Neural crest cell (in vitro differentiated cells): ENCODE results near the gene FBXL7. TPM values are rescaled to one million over a fixed set of nuclear protein-coding genes. Genes with fewer than 3 reads are reported as not detected.
A peak's percentile ranks its signal among the peaks of the same experiment; 100 is the strongest.

Source experiments
- DNase-seq: peaks from one replicate; pipeline ENCODE4 v3.0.0; 2021; ENCODE audit warnings: low read depth, mixed read lengths, low spot score
- H3K27ac Mint-ChIP-seq: one replicate; pipeline ENCODE4 v1.8.0; 2021; ENCODE audit warnings: mild to moderate bottlenecking, mixed read lengths; ENCODE audit not compliant: unreplicated experiment
- H3K27me3 Mint-ChIP-seq: 2 replicates; pipeline ENCODE4 v1.8.0; 2021; ENCODE audit warnings: low read depth, mild to moderate bottlenecking, mixed read lengths
- H3K36me3 Mint-ChIP-seq: 2 replicates; pipeline ENCODE4 v1.8.0; 2021; ENCODE audit warnings: low read depth, mild to moderate bottlenecking, mixed read lengths
- H3K4me1 Mint-ChIP-seq: 2 replicates; pipeline ENCODE4 v1.8.0; 2021; ENCODE audit warnings: mixed read lengths
- H3K4me3 Mint-ChIP-seq: one replicate; pipeline ENCODE4 v1.8.0; 2021; ENCODE audit warnings: mild to moderate bottlenecking, mixed read lengths
- H3K9me3 Mint-ChIP-seq: 2 replicates; pipeline ENCODE4 v1.8.0; 2021; ENCODE audit warnings: mixed read lengths
- total RNA-seq: library from RNA; stranded (reverse); gene quantifications from 2 replicates; pipeline ENCODE4 v1.2.1, GENCODE V29; 2021
- TF ChIP-seq, protein P1 (sequence below): fragments of 200-600 bp; sonication (generic); conservative IDR thresholded peaks from 2 replicates; pipeline ENCODE4 v1.5.0; 2021; ENCODE audit warnings: antibody characterized with exemption, mild to moderate bottlenecking

The FBXL7 gene
- total RNA-seq, 1 donor from 2014 or later, result 20.8 TPM

DNA sequence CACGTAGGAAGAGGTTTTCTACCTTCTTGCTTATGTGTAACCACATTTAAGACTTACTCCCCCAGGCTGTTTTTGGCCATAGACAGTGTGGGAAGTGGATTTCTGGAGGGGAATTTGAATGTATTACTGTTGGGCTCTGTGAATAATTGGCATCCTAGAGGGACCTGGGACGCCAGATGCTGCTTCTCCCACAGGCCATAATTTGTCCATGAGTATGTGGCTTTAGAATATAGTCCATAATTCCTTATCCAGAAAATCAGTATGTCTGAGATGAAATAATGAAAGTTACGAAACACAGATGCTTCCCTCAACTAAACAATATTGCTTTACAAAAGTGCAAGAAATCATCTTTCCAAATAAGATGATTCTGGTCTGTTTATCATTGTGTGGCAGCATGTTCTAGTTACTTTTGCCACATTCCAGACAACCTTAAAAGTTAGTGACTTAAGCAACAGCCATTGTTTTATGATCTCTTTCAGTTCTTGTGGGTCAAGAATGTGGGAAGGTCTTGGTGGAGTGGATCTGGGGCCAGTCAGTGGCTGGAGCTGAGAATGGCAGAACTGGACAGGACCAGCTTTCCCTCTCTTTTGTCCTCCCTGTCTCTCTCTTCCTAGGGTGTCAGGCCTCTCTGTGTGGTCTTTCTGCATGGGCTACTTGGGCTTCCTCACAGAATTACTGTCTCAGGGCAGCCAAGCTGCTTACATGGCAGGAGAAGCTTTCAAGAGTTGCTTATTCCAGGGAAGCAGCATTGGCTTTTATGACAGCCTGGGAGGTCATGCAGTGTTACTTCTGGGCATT is 79.4 kb downstream of the FBXL7 start:
- TF ChIP-seq, protein P1, sequence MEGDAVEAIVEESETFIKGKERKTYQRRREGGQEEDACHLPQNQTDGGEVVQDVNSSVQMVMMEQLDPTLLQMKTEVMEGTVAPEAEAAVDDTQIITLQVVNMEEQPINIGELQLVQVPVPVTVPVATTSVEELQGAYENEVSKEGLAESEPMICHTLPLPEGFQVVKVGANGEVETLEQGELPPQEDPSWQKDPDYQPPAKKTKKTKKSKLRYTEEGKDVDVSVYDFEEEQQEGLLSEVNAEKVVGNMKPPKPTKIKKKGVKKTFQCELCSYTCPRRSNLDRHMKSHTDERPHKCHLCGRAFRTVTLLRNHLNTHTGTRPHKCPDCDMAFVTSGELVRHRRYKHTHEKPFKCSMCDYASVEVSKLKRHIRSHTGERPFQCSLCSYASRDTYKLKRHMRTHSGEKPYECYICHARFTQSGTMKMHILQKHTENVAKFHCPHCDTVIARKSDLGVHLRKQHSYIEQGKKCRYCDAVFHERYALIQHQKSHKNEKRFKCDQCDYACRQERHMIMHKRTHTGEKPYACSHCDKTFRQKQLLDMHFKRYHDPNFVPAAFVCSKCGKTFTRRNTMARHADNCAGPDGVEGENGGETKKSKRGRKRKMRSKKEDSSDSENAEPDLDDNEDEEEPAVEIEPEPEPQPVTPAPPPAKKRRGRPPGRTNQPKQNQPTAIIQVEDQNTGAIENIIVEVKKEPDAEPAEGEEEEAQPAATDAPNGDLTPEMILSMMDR, result no peak
- Mint-ChIP-seq H3K27ac (peak overlapping the region; percentile 67), H3K9me3 (peaks cover 3% of the 10 kb centered on the region), H3K4me3 (no peak overlapping the region), H3K27me3 (no peaks in the 10 kb centered on the region), H3K4me1 (peaks cover 39% of the 10 kb centered on the region), H3K36me3 (peaks cover 25% of the 10 kb centered on the region)
- DNase-seq, result no peak

DNA sequence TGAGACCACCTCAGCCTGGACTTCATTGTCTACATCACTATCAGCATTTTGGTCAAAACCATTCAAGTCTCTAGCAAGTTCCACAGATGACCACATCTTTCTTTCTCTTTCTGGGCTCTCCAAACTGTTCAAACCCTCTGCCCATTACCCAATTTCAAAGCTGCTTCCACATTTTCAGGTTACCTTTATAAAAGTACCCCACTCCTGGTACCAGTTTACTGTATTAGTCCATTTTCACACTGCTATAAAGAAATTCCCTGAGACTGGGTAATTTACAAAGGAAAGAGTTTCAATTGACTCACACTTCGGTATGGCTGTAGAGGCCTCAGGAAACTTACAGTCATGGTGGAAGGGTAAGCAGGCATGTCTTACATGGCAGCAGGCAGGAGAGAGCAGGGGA is 84.5 kb downstream of the FBXL7 start:
- Mint-ChIP-seq H3K27me3 (no peaks in the 10 kb centered on the region), H3K4me1 (peaks cover 11% of the 10 kb centered on the region), H3K36me3 (peaks cover 27% of the 10 kb centered on the region), H3K27ac (no peak overlapping the region), H3K4me3 (no peak overlapping the region), H3K9me3 (peaks cover 10% of the 10 kb centered on the region)
- TF ChIP-seq, protein P1, result no peak
- DNase-seq, result no peak

DNA sequence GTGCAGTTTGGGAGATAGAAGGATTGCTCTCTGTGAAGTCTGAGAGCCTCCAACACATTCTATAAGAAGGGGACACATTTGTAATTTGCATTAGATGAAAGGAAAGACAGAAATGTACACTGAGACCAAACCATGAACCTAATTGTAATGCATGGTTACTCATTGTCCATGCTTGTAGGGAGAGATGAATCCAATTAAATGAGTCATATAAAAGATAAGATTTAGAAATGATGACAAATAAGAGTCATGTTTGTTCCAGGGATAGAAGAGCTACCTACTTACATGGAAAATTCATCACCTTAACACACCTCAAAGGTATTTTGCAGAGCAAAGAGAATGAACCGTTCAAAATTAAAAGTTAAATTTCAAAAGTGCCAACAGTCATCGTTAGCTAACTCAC is 85.1 kb downstream of the FBXL7 start:
- no peak for DNase-seq
- Mint-ChIP-seq H3K9me3 (peaks cover 10% of the 10 kb centered on the region), H3K27ac (no peak overlapping the region), H3K4me3 (no peak overlapping the region), H3K27me3 (no peaks in the 10 kb centered on the region), H3K36me3 (peaks cover 24% of the 10 kb centered on the region), H3K4me1 (peaks cover 7% of the 10 kb centered on the region)
- TF ChIP-seq, protein P1, result no peak

DNA sequence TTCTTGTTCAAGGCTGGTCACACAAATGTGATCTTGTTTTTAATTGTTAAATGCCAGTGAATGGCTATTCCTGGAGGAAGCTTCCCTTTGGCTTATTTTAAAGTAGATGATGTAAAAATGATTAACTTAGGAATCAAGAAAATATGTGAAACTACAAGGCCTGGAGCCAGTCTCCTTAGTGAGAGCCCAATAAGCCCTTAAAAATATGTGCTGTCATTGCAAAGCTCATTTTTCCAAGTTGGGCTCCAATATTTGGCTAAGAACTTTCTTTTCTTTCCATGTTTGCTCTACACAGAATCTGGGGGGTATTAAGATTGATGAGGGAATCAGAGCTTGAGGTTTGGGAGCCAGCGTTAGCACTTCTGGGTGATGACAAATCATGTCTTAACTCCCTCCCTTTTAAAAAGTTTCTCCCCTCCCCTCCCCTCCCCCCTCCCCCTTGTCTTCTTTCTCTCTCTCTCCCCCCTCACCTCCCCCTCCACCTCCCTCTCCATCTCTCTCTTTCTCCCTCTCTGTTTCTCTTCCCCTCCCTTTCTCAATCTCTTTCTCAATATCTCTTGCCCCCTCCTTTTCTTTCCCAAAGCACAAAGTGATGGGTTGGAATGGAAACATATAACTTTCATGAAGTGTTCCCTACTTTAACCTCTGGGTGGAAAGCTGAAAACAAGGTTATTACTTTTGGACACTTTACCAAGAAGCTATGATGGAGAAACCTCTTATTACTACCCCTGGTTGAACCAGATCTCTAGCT is 86.0 kb downstream of the FBXL7 start:
- Mint-ChIP-seq H3K27ac (no peak overlapping the region), H3K36me3 (peaks cover 25% of the 10 kb centered on the region)

DNA sequence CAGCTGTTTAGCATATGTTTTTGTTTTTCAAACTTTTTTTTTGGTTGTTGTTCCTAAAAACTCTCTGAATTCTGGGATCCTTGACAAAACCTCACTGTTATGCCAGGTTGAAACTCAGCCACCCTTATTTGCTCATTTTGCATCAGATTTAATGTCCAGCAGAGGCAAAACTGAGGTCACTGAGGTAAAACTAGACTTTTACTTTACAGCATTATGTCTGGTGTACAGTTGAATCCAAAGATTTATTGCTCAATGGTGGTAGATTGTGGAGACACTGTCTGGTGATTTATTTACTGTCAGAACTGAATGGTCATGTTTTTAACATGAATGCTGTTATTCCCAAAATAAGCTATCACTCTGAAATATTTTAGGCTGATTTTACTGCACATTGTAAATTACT is 87.9 kb downstream of the FBXL7 start:
- Mint-ChIP-seq H3K27me3 (no peaks in the 10 kb centered on the region), H3K36me3 (peaks cover 13% of the 10 kb centered on the region), H3K9me3 (peaks cover 10% of the 10 kb centered on the region), H3K27ac (no peak overlapping the region), H3K4me1 (peaks cover 16% of the 10 kb centered on the region), H3K4me3 (no peak overlapping the region)
- no peak for DNase-seq
- TF ChIP-seq, protein P1, result no peak

More for the DNA sequence above, 86.0 kb downstream of the FBXL7 start:
- DNase-seq, result no peak
- Mint-ChIP-seq H3K4me1 (peaks cover 7% of the 10 kb centered on the region), H3K27me3 (no peaks in the 10 kb centered on the region), H3K9me3 (peaks cover 10% of the 10 kb centered on the region), H3K4me3 (no peak overlapping the region)
- TF ChIP-seq, protein P1, result no peak
